GM12875 (cell line): ENCODE results near the gene ZSWIM6.

Source experiments
- H3K4me3 ChIP-seq: one replicate; pipeline ENCODE4 v1.5.1; 2011; ENCODE audit warnings: low read depth, low read length, control low read depth
- TF ChIP-seq, protein P1 (sequence below): IDR thresholded peaks from 2 replicates; pipeline ENCODE4 v1.5.1; 2011; ENCODE audit warnings: low read depth, mild to moderate bottlenecking, control low read depth, inconsistent platforms, low read length, moderate library complexity, borderline replicate concordance; ENCODE audit not compliant: insufficient read depth

The ZSWIM6 gene

GRCh38 chr5:61534481-61535267 is 202.6 kb downstream of the ZSWIM6 start:
- TF ChIP-seq, protein P1, sequence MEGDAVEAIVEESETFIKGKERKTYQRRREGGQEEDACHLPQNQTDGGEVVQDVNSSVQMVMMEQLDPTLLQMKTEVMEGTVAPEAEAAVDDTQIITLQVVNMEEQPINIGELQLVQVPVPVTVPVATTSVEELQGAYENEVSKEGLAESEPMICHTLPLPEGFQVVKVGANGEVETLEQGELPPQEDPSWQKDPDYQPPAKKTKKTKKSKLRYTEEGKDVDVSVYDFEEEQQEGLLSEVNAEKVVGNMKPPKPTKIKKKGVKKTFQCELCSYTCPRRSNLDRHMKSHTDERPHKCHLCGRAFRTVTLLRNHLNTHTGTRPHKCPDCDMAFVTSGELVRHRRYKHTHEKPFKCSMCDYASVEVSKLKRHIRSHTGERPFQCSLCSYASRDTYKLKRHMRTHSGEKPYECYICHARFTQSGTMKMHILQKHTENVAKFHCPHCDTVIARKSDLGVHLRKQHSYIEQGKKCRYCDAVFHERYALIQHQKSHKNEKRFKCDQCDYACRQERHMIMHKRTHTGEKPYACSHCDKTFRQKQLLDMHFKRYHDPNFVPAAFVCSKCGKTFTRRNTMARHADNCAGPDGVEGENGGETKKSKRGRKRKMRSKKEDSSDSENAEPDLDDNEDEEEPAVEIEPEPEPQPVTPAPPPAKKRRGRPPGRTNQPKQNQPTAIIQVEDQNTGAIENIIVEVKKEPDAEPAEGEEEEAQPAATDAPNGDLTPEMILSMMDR = no peak
- H3K4me3 ChIP-seq = no peak overlapping the region

DNA sequence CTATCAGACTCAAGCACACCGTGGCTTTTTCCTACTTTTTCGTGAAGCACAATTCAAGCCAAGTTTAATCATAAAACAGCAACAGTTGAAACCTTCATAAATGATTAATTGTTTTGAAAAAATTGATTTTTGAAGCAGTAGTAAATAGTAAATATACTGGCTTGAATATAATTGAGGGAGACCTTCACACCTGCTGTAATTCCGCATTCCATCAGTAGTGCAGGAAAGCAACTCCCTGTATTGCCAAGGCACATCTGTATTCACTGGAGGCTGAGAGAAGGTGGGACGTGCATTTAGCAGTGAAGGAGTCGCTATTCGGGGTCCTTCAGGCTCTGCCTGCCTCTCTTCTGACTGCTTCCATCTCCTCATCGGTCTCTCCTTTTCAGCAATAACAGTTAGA is 203.8 kb downstream of the ZSWIM6 start:
- no peak overlapping the region for H3K4me3 ChIP-seq

DNA sequence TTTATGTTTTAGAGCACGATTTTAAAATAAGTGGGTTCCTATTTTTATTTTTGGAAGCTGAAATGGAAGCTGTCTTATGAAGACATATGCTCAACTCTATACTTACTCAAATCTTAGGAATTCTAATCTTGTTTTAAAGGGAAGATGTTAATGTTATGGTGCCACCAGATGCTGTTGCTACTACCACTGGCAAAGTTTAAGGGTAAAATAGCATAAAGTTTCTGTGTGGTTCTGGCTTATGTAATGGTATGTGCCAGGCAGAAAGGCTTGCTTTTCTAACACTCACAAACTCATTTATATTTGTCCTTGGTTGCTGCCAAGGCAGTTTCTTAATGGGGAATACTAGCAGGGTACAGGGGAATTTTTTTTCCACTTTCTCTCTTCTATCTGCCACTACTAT is 204.9 kb downstream of the ZSWIM6 start:
- TF ChIP-seq, protein P1 = no peak
- H3K4me3 ChIP-seq = no peak overlapping the region

More for the DNA sequence above, 203.8 kb downstream of the ZSWIM6 start:
- TF ChIP-seq, protein P1 = no peak

GRCh38 chr5:61538722-61539501 is 206.9 kb downstream of the ZSWIM6 start:
- H3K4me3 ChIP-seq = no peak overlapping the region
- TF ChIP-seq, protein P1 = no peak

- no peak overlapping the region for H3K4me3 ChIP-seq
- TF ChIP-seq, protein P1 = no peak
Measured at GRCh38 chr5:61549530-61549929, 217.5 kb downstream of the ZSWIM6 start.

DNA sequence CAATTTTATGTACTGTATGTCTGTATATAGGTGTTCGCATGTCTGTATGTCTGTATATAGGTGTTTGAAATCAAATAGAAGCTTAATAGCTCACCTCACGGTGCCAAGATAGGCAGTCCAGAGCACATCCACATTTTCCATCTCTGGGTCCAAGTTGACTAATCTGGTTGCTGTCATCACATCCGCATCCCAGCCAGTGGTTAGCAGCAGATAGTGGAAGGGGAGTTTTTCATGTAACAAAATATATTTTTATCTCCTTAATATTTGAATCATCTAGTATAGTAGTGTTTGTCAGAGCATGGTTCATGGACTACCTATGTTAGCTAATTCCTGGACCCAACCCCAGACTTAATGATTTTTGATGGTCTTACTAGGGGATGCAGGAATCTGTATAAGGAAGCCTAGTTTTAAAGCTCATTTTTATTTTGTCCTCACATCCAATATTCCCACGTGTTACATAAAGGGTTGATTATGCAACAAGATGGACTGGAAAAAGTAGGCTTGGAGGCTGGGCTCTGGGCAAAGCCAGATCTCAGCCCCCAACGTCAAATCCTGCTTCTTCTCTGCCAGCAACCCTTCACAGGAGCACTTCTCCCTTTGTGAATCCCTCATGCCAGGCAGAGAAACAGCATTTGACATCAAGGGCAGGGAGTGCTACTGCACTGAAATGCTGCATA is 219.7 kb downstream of the ZSWIM6 start:
- no peak overlapping the region for H3K4me3 ChIP-seq
- TF ChIP-seq, protein P1 = no peak
